GM23248 (cell line): ENCODE data around the gene CDK16. TPM values are rescaled to one million over a fixed set of nuclear protein-coding genes. Genes with fewer than 3 reads are reported as not detected.
A peak's percentile ranks its signal among the peaks of the same experiment; 100 is the strongest.

Experiments
- DNase-seq: peaks from one replicate; pipeline ENCODE4 v3.0.0-alpha.2; 2015
- H2AFZ ChIP-seq: fragments of 200-600 bp; sonication (generic); 2 replicates; pipeline ENCODE4 v1.6.1; 2016; ENCODE audit warnings: antibody characterized with exemption
- H3F3A ChIP-seq: fragments of 200-600 bp; sonication (generic); 2 replicates; pipeline ENCODE4 v1.6.1; 2016; ENCODE audit warnings: mild to moderate bottlenecking, antibody characterized with exemption, mixed run types; ENCODE audit not compliant: insufficient read depth
- H3K27ac ChIP-seq: fragments of 200-600 bp; sonication (generic); 2 replicates; pipeline ENCODE4 v1.5.1; 2016; ENCODE audit warnings: mild to moderate bottlenecking
- H3K27me3 ChIP-seq: fragments of 200-600 bp; sonication (generic); replicated peaks from 2 replicates; pipeline ENCODE4 v1.6.1; 2016; ENCODE audit warnings: mild to moderate bottlenecking; ENCODE audit not compliant: insufficient read depth
- H3K36me3 ChIP-seq: fragments of 200-600 bp; sonication (generic); 2 replicates; pipeline ENCODE4 v1.6.1; 2016; ENCODE audit warnings: low read depth, mild to moderate bottlenecking
- H3K4me1 ChIP-seq: fragments of 200-600 bp; sonication (generic); 2 replicates; pipeline ENCODE4 v1.6.1; 2016; ENCODE audit warnings: mild to moderate bottlenecking; ENCODE audit not compliant: insufficient read depth
- H3K4me2 ChIP-seq: fragments of 200-600 bp; sonication (generic); one replicate; pipeline ENCODE4 v1.6.1; 2016; ENCODE audit warnings: mild to moderate bottlenecking; ENCODE audit not compliant: unreplicated experiment
- H3K4me3 ChIP-seq: fragments of 200-600 bp; sonication (generic); 2 replicates; pipeline ENCODE4 v1.5.1; 2016; ENCODE audit warnings: mild to moderate bottlenecking
- H3K79me2 ChIP-seq: fragments of 200-600 bp; sonication (generic); 2 replicates; pipeline ENCODE4 v1.6.1; 2016; ENCODE audit warnings: mild to moderate bottlenecking; ENCODE audit not compliant: insufficient read depth
- H3K9ac ChIP-seq: fragments of 200-600 bp; sonication (generic); 2 replicates; pipeline ENCODE4 v1.6.1; 2016; ENCODE audit warnings: mild to moderate bottlenecking
- H3K9me2 ChIP-seq: fragments of 200-600 bp; sonication (generic); 2 replicates; pipeline ENCODE4 v1.6.1; 2016; ENCODE audit warnings: mixed run types, mild to moderate bottlenecking, moderate library complexity; ENCODE audit not compliant: insufficient read depth
- H3K9me3 ChIP-seq: fragments of 200-600 bp; sonication (generic); one replicate; pipeline ENCODE4 v1.6.1; 2017; ENCODE audit warnings: low read depth
- H4K20me1 ChIP-seq: fragments of 200-600 bp; sonication (generic); 2 replicates; pipeline ENCODE4 v1.6.0; 2016; ENCODE audit not compliant: insufficient read depth
- EZH2 ChIP-seq: fragments of 200-600 bp; sonication (generic); IDR thresholded peaks from 2 replicates; pipeline ENCODE4 v1.6.1; 2018; ENCODE audit warnings: antibody characterized with exemption, mild to moderate bottlenecking; ENCODE audit not compliant: insufficient read depth, poor library complexity, severe bottlenecking
- EZH2phosphoT487 ChIP-seq: fragments of 200-600 bp; sonication (generic); IDR thresholded peaks from 2 replicates; pipeline ENCODE4 v1.6.1; 2018; ENCODE audit warnings: antibody characterized with exemption, moderate library complexity, mild to moderate bottlenecking, low read depth; ENCODE audit not compliant: insufficient read depth
- WGBS, 2 experiments: methylation state at CpG; one replicate each; pipeline ENCODE4 v1.1.6; 2015 to 2017; ENCODE audit warnings: low lambda C conversion rate in 2 of 2, low coverage in 1 of 2; ENCODE audit errors: missing lambda C conversion rate in 2 of 2; 5-methylcytosine and 5-hydroxymethylcytosine counted together
- in situ Hi-C: fragments of 300-500 bp; cut with MboI; formaldehyde crosslinking; loops from 2 replicates; pipeline ENCODE4 v1.15.0; 2020
- polyA plus RNA-seq: library from polyadenylated mRNA; unstranded; fragments of >200 nt; fragmentation: Nextera tagmentation; extraction: Ambion mirVana; gene quantifications from 2 replicates; pipeline ENCODE4 v1.2.1, GENCODE V29; 2016
- total RNA-seq: library from RNA; depleted of rRNA; stranded (reverse); fragments of >200 nt; shearing (Covaris generic); gene quantifications from 2 replicates; pipeline ENCODE4 v1.2.3, GENCODE V29; 2014

CDK16 gene
- total and polyA plus RNA-seq, 2 experiments from 2014 or later: 97.8 to 103 TPM

GRCh38 chrX:47210661-47211425 is 7.6 kb upstream of the CDK16 start:
- 88 to 91% methylated on average over 12 to 13 of the region's 15 CpGs for WGBS, 2 experiments

GRCh38 chrX:47212381-47213293 is 5.8 kb upstream of the CDK16 start:
- H3K4me3 ChIP-seq: no peak overlapping the region
- peaks cover 7% of the 10 kb centered on the region; the same call in 1 of the 2 replicates for H3K36me3 ChIP-seq
- no peaks in the 10 kb centered on the region for H3K9me3 ChIP-seq
- H3K9me2 ChIP-seq: no peaks in the 10 kb centered on the region
- H2AFZ ChIP-seq: no peak overlapping the region
- no peak for DNase-seq
- no peak overlapping the region for H3K9ac ChIP-seq
- no peaks in the 10 kb centered on the region; the same call in 1 of the 2 replicates for H3K79me2 ChIP-seq
- H3K27me3 ChIP-seq: no peaks in the 10 kb centered on the region
- in situ Hi-C loops: loop anchor here (25.0 kb wide), 1 partner anchor 175 kb away; no protein-coding TSS in a partner anchor
- TF ChIP-seq EZH2phosphoT487: no peak
- no peak for TF ChIP-seq EZH2
- no peak overlapping the region for H3K4me2 ChIP-seq
- peaks cover 15% of the 10 kb centered on the region for H3K4me1 ChIP-seq
- H3F3A ChIP-seq: peaks cover 44% of the 10 kb centered on the region
- peak overlapping the region; percentile 39; the same call in 1 of the 2 replicates for H3K27ac ChIP-seq
- no peaks in the 10 kb centered on the region for H4K20me1 ChIP-seq
- 83 to 85% methylated on average over 11 to 12 of the region's 12 CpGs for WGBS, 2 experiments

More at GRCh38 chrX:47210661-47211425, 7.6 kb upstream of the CDK16 start:
- Histone ChIP-seq H3K79me2 (peaks cover 8% of the 10 kb centered on the region; the same call in 1 of the 2 replicates), H3K36me3 (peaks cover 19% of the 10 kb centered on the region; the same call in 1 of the 2 replicates), H3K9me3 (no peaks in the 10 kb centered on the region), H3K4me3 (no peak overlapping the region), H3K27me3 (no peaks in the 10 kb centered on the region), H3K27ac (no peak overlapping the region), H3K4me1 (no peaks in the 10 kb centered on the region), H3K9me2 (no peaks in the 10 kb centered on the region), H3K4me2 (no peak overlapping the region), H3K9ac (no peak overlapping the region), H4K20me1 (no peaks in the 10 kb centered on the region), H2AFZ (no peak overlapping the region), H3F3A (peaks cover 33% of the 10 kb centered on the region)
- DNase-seq: no peak
- TF ChIP-seq EZH2phosphoT487 (no peak), EZH2 (no peak)
- in situ Hi-C loops: loop anchor here (25.0 kb wide), 1 partner anchor 176 kb away; no protein-coding TSS in a partner anchor

- Histone ChIP-seq H3K36me3 (peaks cover 1% of the 10 kb centered on the region; the same call in 1 of the 2 replicates), H3K9ac (no peak overlapping the region), H3K79me2 (peaks cover 10% of the 10 kb centered on the region), H3F3A (peaks cover 44% of the 10 kb centered on the region), H2AFZ (no peak overlapping the region), H3K4me1 (peaks cover 15% of the 10 kb centered on the region), H4K20me1 (no peaks in the 10 kb centered on the region), H3K27me3 (no peaks in the 10 kb centered on the region), H3K9me3 (no peaks in the 10 kb centered on the region), H3K27ac (no peak overlapping the region), H3K9me2 (no peaks in the 10 kb centered on the region), H3K4me2 (no peak overlapping the region), H3K4me3 (no peak overlapping the region)
- in situ Hi-C loops: loop anchor here (25.0 kb wide), 1 partner anchor 173 kb away; no protein-coding TSS in a partner anchor
- TF ChIP-seq EZH2: no peak
- no peak for TF ChIP-seq EZH2phosphoT487
- no peak for DNase-seq
- WGBS, 2 experiments: 77 to 81% methylated on average over 18 to 20 of the region's 20 CpGs
Observed at GRCh38 chrX:47214435-47215077, 3.9 kb upstream of the CDK16 start.
